ENCODE measurements around the gene C15orf61. TPM values are rescaled to one million over a fixed set of nuclear protein-coding genes. Genes with fewer than 3 reads are reported as not detected.

Gene C15orf61
- total RNA-seq, 3 donors from 2014 or later, result 3.8 to 24.3 (median 4.6) TPM

DNA sequence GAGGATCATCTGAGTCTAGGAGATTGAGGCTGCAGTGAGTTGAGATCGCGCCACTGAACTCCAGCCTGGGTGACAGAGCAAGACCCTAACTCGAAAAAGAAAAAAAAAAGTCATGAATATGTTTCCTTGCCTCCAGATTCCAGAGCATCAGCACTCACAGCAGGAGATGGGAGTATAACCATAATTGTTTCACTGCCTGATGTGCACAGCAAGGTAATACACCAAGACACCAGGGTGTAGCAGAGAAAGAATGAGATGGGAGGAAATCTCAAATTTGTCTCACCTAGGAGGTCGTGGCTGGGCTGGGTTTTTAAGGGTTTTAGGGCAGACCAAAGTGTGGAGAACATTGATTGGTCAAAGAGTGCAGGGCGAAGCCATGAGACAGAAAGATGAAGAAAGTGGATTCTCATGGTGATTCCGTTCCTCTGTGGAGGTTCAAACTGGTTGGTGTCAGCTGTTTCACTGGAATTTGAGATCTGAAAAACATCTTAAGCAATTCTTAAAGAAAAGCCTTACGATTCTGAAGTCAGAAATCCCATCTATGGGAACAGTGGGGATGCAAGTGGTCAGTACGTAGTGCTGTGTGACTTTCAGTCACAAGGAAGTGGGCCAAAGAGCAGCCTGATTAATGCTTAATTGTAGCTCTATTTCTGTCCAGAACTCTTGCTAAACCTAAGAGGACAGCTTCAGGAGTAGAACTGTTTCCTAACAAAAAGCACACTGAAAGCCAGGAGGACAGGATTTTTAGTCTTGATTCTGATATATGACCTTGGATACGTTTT is 7.8 kb upstream of the C15orf61 start:
- H3K27me3 ChIP-seq, result no peaks in the 10 kb centered on the region
- no peaks in the 10 kb centered on the region for H3K4me1 ChIP-seq
- intact Hi-C loops (cut with DNase I; ENCODE audit: low total_unique reads), result no loop called here
- no peak for DNase-seq (ENCODE audit: low spot score in 2 of 2)
- H3K4me3 ChIP-seq, result no peak overlapping the region
- no peaks in the 10 kb centered on the region for H3K36me3 ChIP-seq
- no peaks in the 10 kb centered on the region for H3K9me3 ChIP-seq
- H3K27ac ChIP-seq, result no peak overlapping the region
- TF ChIP-seq POLR2AphosphoS5 (IDR thresholded peaks at IDR 0.05) (no peak), POLR2A (IDR thresholded peaks at IDR 0.05) (no peak)
- TF ChIP-seq, protein P1, sequence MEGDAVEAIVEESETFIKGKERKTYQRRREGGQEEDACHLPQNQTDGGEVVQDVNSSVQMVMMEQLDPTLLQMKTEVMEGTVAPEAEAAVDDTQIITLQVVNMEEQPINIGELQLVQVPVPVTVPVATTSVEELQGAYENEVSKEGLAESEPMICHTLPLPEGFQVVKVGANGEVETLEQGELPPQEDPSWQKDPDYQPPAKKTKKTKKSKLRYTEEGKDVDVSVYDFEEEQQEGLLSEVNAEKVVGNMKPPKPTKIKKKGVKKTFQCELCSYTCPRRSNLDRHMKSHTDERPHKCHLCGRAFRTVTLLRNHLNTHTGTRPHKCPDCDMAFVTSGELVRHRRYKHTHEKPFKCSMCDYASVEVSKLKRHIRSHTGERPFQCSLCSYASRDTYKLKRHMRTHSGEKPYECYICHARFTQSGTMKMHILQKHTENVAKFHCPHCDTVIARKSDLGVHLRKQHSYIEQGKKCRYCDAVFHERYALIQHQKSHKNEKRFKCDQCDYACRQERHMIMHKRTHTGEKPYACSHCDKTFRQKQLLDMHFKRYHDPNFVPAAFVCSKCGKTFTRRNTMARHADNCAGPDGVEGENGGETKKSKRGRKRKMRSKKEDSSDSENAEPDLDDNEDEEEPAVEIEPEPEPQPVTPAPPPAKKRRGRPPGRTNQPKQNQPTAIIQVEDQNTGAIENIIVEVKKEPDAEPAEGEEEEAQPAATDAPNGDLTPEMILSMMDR (IDR thresholded peaks at IDR 0.05), result no peak

DNA sequence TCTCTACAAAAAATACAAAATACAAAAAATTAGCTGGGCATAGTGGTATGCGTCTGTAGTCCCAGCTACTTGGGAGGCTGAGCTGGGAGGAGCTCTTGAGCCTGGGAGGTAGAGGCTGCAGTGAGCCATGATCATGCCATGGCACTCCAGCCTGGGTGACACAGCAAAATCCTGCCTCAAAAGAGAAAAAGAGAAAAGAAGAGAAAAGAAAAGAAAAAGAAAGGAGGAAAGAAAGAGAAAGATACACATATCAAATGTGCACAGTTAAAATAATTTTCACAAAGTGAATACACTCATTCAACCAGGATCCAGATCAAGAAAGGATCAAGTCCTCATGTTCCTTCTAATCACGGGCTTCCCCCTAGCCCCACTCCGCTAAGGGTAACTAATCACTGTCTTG is 5.8 kb upstream of the C15orf61 start:
- Histone ChIP-seq H3K27me3 (no peaks in the 10 kb centered on the region), H3K4me3 (no peak overlapping the region), H3K4me1 (no peaks in the 10 kb centered on the region), H3K36me3 (no peaks in the 10 kb centered on the region), H3K9me3 (no peaks in the 10 kb centered on the region), H3K27ac (no peak overlapping the region)
- TF ChIP-seq POLR2A (IDR thresholded peaks at IDR 0.05), result no peak
- TF ChIP-seq POLR2AphosphoS5 (IDR thresholded peaks at IDR 0.05), result no peak
- TF ChIP-seq, protein P1 (IDR thresholded peaks at IDR 0.05), result no peak
- no peak for DNase-seq (ENCODE audit: low spot score in 2 of 2)
- intact Hi-C loops (cut with DNase I; ENCODE audit: low total_unique reads), result no loop called here

DNA sequence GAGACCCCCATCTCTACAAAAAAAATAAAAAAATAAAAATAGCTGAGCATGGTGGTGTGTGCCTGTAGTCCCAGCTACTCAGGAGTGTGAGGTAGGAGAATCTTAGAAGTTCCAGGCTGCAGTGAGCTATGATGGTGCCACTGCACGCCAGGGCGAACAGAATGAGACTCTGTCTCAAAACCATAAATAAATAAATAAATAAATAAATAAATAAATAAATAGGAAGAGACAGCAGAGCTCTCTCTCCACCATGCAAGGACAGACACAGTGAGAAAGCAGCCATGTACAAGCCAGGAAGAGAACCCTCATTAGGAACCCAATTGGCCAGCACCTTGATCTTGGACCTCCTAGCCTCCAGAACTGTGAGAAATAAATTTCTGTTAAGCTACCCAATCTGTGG is 5.4 kb upstream of the C15orf61 start:
- intact Hi-C loops (cut with DNase I; ENCODE audit: low total_unique reads), result no loop called here
- no peak for DNase-seq (ENCODE audit: low spot score in 2 of 2)
- Histone ChIP-seq H3K27ac (no peak overlapping the region), H3K9me3 (no peaks in the 10 kb centered on the region), H3K4me3 (no peak overlapping the region), H3K4me1 (no peaks in the 10 kb centered on the region), H3K27me3 (no peaks in the 10 kb centered on the region), H3K36me3 (no peaks in the 10 kb centered on the region)
- TF ChIP-seq POLR2A (IDR thresholded peaks at IDR 0.05), result no peak
- TF ChIP-seq POLR2AphosphoS5 (IDR thresholded peaks at IDR 0.05), result no peak
- TF ChIP-seq, protein P1 (IDR thresholded peaks at IDR 0.05), result no peak

DNA sequence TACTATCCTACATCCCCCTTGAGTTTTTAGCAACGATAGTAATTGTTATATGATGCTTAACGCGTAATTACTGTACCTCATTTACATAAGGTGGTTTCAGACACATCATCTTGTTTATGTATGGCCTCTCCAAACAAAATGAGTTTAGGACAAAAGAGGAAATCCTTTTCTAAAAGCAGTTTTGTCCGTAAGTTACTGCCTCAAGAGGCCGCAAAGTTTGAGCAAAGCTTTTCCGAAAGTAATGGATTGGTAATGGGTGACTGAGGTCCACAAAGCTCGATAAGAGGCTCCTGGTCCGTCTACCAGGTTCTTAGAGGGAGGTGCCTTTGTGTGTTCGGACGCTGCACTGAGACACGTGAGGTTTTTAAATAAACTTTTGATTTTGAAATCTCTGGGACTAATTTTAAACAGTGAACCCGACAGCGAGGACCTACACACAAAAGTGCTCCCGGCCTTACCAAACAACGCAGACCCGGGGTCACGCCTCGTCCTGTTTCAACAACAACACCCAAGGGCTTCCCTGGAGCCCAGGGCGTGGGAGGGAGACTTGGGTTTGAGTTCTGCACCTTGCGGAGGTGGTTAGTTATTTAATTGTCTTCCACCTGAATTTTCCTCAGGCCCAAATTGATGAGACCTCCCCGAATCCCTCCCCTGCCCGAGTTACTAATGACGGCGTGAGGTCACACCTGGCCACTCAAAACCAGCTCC is 456 bp upstream of the C15orf61 start:
- H3K9me3 ChIP-seq, result no peaks in the 10 kb centered on the region
- DNase-seq (ENCODE audit: low spot score in 2 of 2), result no peak
- H3K4me1 ChIP-seq, result peaks cover 0 to 10% of the 10 kb centered on the region in 2 donors
- H3K27ac ChIP-seq, result peak overlapping the region; percentile 95 to 98
- intact Hi-C loops (cut with DNase I; ENCODE audit: low total_unique reads), result loop anchor here (10.0 kb wide), 1 partner anchor 314 kb away; no protein-coding TSS in a partner anchor
- H3K36me3 ChIP-seq, result no peaks in the 10 kb centered on the region
- no peaks in the 10 kb centered on the region for H3K27me3 ChIP-seq
- TF ChIP-seq POLR2AphosphoS5 (IDR thresholded peaks at IDR 0.05) (peak in 2 of 3 donors; percentile 17 to 64), POLR2A (IDR thresholded peaks at IDR 0.05) (no peak)
- H3K4me3 ChIP-seq, result peak overlapping the region; percentile 77 to 97 (median 86)

DNA sequence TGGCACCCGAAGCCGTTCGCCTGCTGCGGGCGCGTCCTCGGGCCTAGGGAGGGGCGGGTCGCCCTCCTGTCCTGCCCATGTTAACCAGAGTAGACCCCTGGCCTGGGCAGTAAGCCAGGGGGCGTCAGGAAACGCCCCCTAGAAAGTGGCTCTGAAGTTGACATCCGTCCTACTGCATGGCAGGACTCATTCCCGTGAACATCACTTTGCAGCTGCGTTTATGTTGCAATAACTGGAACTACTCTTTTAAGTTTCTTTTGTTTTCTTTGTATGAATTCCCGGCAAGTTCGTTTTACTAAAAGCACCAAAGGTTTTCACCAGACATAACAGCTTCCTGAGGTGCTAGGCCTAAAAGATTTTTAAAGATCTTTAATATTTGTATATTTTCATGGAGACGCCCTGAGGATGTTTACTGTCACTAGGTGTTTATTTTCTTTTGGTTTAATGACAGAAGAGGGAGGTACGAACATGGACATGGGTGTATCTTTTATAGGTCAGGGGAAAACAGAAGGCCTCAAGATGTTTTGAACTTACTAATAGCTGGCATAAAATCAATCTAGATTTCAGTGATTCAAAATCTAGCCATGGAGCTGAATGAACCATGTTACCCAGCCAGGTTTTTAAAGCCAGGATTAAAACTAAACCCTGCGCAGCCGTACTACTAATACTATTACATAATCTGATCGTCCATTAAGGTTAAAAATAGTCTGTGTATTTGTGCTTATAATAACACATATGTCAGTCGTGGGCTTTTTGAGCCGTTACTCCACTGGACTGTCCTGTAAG is 1.0 kb downstream of the C15orf61 start:
- Histone ChIP-seq H3K27me3 (no peaks in the 10 kb centered on the region), H3K9me3 (no peaks in the 10 kb centered on the region), H3K4me3 (peak overlapping the region; percentile 77 to 97 (median 86)), H3K4me1 (peaks cover 0 to 10% of the 10 kb centered on the region in 2 donors), H3K27ac (peak overlapping the region; percentile 95 to 98), H3K36me3 (no peaks in the 10 kb centered on the region)
- no peak for DNase-seq (ENCODE audit: low spot score in 2 of 2)
- no peak for TF ChIP-seq POLR2A (IDR thresholded peaks at IDR 0.05)
- TF ChIP-seq, protein P1 (IDR thresholded peaks at IDR 0.05), result no peak
- TF ChIP-seq POLR2AphosphoS5 (IDR thresholded peaks at IDR 0.05), result no peak
- intact Hi-C loops (cut with DNase I; ENCODE audit: low total_unique reads), result loop anchor here (10.0 kb wide), 1 partner anchor 313 kb away; no protein-coding TSS in a partner anchor
